CD14-positive monocyte (primary cell): ENCODE measurements around the gene THAP12. TPM values are rescaled to one million over a fixed set of nuclear protein-coding genes. Genes with fewer than 3 reads are reported as not detected.

ENCODE experiments used
- DNase-seq, 3 donors: peaks; one replicate each; pipeline ENCODE4 v3.0.0-alpha.2; 2011 to 2022
- H2AFZ ChIP-seq: 2 replicates; pipeline ENCODE4 v1.6.0; 2012; ENCODE audit warnings: mild to moderate bottlenecking, low read depth, low read length, inconsistent platforms; ENCODE audit not compliant: insufficient read depth, poor library complexity, severe bottlenecking
- H3K27ac ChIP-seq, 2 donors: 1 replicate in 1 of 2; 2 replicates in 1 of 2; pipeline ENCODE4 v1.5.1; 2012 to 2013; ENCODE audit warnings: low read length in 2 of 2, control low read depth in 1 of 2, inconsistent platforms in 1 of 2, low read depth in 1 of 2, mild to moderate bottlenecking in 1 of 2
- H3K27me3 ChIP-seq, 2 donors: one replicate each; pipeline versions ENCODE4 v1.6.0 to v1.6.1; 2011 to 2013; ENCODE audit warnings: low read length in 2 of 2; ENCODE audit not compliant: control insufficient read depth in 2 of 2, insufficient read depth in 2 of 2
- H3K36me3 ChIP-seq, 2 donors: replicated peaks in 1 of 2; 1 replicate in 1 of 2; 2 replicates in 1 of 2; pipeline versions ENCODE4 v1.5.1 to v1.6.1; 2012 to 2013; ENCODE audit warnings: low read length in 2 of 2, control low read depth in 1 of 2, inconsistent platforms in 1 of 2, mild to moderate bottlenecking in 1 of 2; ENCODE audit not compliant: insufficient read depth in 2 of 2, control insufficient read depth in 1 of 2
- H3K4me1 ChIP-seq, 2 donors: 1 replicate in 1 of 2; 2 replicates in 1 of 2; pipeline versions ENCODE4 v1.5.1 to v1.6.1; 2012 to 2013; ENCODE audit warnings: low read length in 2 of 2, control low read depth in 1 of 2, inconsistent platforms in 1 of 2, mild to moderate bottlenecking in 1 of 2, moderate library complexity in 1 of 2; ENCODE audit not compliant: insufficient read depth in 2 of 2, control insufficient read depth in 1 of 2
- H3K4me2 ChIP-seq: replicated peaks from 2 replicates; pipeline ENCODE3; 2012; ENCODE audit warnings: low read length, moderate library complexity, mild to moderate bottlenecking; ENCODE audit not compliant: poor library complexity, severe bottlenecking; ENCODE audit errors: extremely low read depth
- H3K4me3 ChIP-seq, 3 experiments: fragments of 200-600 bp in 1 of 3; sonication (generic) in 1 of 3; replicated peaks in 1 of 3; 1 replicate in 2 of 3; 2 replicates in 1 of 3; pipeline ENCODE4 v1.5.1; 2011 to 2013; ENCODE audit warnings: low read length in 3 of 3, mild to moderate bottlenecking in 3 of 3, control low read depth in 2 of 3, low read depth in 2 of 3, inconsistent platforms in 1 of 3, moderate library complexity in 1 of 3
- H3K79me2 ChIP-seq: 2 replicates; pipeline ENCODE4 v1.6.0; 2012; ENCODE audit warnings: mild to moderate bottlenecking, control low read depth, inconsistent platforms, low read length, moderate library complexity; ENCODE audit not compliant: insufficient read depth
- H3K9ac ChIP-seq: 2 replicates; pipeline ENCODE4 v1.6.0; 2017; ENCODE audit warnings: low read length, mild to moderate bottlenecking; ENCODE audit not compliant: insufficient read depth, poor library complexity, severe bottlenecking
- H3K9me3 ChIP-seq, 2 donors: replicated peaks in 1 of 2; 1 replicate in 1 of 2; 2 replicates in 1 of 2; pipeline versions ENCODE4 v1.5.1 to v1.6.1; 2012 to 2013; ENCODE audit warnings: low read length in 2 of 2, control low read depth in 1 of 2; ENCODE audit not compliant: control insufficient read depth in 1 of 2, insufficient read depth in 1 of 2
- H4K20me1 ChIP-seq: 2 replicates; pipeline ENCODE4 v1.6.0; 2012; ENCODE audit warnings: mild to moderate bottlenecking, low read length, control low read depth, moderate library complexity; ENCODE audit not compliant: insufficient read depth
- H3K27ac Mint-ChIP-seq, 7 donors: one replicate each; pipeline ENCODE4 v1.8.0; 2020; ENCODE audit warnings: mild to moderate bottlenecking in 7 of 7, mixed read lengths in 7 of 7, moderate library complexity in 6 of 7, inconsistent platforms in 2 of 7
- H3K27me3 Mint-ChIP-seq, 3 donors: one replicate each; pipeline ENCODE4 v1.8.0; 2021 to 2022; ENCODE audit warnings: low read depth in 3 of 3, mild to moderate bottlenecking in 3 of 3, mixed read lengths in 3 of 3, moderate library complexity in 3 of 3, inconsistent platforms in 1 of 3
- H3K36me3 Mint-ChIP-seq, 2 donors: one replicate each; pipeline ENCODE4 v1.8.0; 2020; ENCODE audit warnings: mixed read lengths in 2 of 2, inconsistent platforms in 1 of 2, mild to moderate bottlenecking in 1 of 2
- H3K4me1 Mint-ChIP-seq: one replicate; pipeline ENCODE4 v1.8.0; 2020; ENCODE audit warnings: mild to moderate bottlenecking, mixed read lengths
- H3K4me3 Mint-ChIP-seq, 2 donors: one replicate each; pipeline ENCODE4 v1.8.0; 2020; ENCODE audit warnings: mild to moderate bottlenecking in 2 of 2, mixed read lengths in 2 of 2, moderate library complexity in 1 of 2
- H3K9me3 Mint-ChIP-seq, 7 donors: one replicate each; pipeline ENCODE4 v1.8.0; 2020 to 2022; ENCODE audit warnings: mixed read lengths in 7 of 7, mild to moderate bottlenecking in 6 of 7, moderate library complexity in 6 of 7, inconsistent platforms in 2 of 7
- WGBS: methylation state at CpG from one replicate; pipeline ENCODE4 v1.1.5; 2013; ENCODE audit warnings: missing lambda C conversion rate; ENCODE audit not compliant: insufficient coverage; 5-methylcytosine and 5-hydroxymethylcytosine counted together
- intact Hi-C, 2 donors: fragments of 100-400 bp; cut with micrococcal nuclease; formaldehyde crosslinking; loops; one replicate each; pipeline versions ENCODE4 v1.15.0 to v1.15.1; 2023
- polyA plus RNA-seq, 3 donors: library from polyadenylated mRNA; depleted of rRNA in 1 of 3; unstranded in 2 of 3; stranded (reverse) in 1 of 3; fragments of 300-500 nt in 2 of 3; fragments of >200 nt in 1 of 3; fragmentation: Illumina TruSeq in 2 of 3; gene quantifications; 1 replicate in 2 of 3; 2 replicates in 1 of 3; pipeline ENCODE4 v1.2.3, GENCODE V29; 2012 to 2021
- TF ChIP-seq, protein P1 (sequence below): fragments of 200-600 bp; IDR thresholded peaks from one replicate; pipeline ENCODE4 v1.8.0; 2022; ENCODE audit warnings: antibody characterized with exemption, mild to moderate bottlenecking

Gene THAP12
- polyA plus RNA-seq, 3 donors: 18.3 to 22.5 (median 20.0) TPM

DNA sequence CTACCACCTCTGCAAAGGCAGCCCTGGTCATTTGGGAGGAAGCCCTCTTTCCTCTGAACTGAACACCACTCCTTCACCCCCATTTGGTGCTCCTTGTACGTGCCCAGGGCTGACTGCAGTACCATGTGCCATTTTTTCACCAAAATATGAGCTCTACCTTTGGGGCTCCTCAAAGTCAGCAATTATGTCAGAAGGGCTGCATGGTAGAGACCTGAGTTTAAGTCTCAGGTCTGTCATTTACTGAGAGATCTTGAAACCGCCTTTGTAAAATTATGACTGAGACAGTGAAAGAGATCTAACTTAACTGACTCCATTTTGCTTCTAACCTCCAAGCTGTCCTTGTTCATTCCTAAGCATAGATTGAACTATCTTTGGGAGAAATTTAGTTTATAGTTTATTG is 58.0 kb downstream of the THAP12 start:
- peaks cover 0 to 8% (median 0%) of the 10 kb centered on the region in 7 donors for H3K9me3 Mint-ChIP-seq
- TF ChIP-seq, protein P1, sequence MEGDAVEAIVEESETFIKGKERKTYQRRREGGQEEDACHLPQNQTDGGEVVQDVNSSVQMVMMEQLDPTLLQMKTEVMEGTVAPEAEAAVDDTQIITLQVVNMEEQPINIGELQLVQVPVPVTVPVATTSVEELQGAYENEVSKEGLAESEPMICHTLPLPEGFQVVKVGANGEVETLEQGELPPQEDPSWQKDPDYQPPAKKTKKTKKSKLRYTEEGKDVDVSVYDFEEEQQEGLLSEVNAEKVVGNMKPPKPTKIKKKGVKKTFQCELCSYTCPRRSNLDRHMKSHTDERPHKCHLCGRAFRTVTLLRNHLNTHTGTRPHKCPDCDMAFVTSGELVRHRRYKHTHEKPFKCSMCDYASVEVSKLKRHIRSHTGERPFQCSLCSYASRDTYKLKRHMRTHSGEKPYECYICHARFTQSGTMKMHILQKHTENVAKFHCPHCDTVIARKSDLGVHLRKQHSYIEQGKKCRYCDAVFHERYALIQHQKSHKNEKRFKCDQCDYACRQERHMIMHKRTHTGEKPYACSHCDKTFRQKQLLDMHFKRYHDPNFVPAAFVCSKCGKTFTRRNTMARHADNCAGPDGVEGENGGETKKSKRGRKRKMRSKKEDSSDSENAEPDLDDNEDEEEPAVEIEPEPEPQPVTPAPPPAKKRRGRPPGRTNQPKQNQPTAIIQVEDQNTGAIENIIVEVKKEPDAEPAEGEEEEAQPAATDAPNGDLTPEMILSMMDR: no peak
- 100% methylated on average over 1 of the region's 2 CpGs for WGBS
- Histone ChIP-seq H3K27me3 (peaks cover 17 to 35% of the 10 kb centered on the region in 2 donors), H3K4me1 (peaks cover 22 to 25% of the 10 kb centered on the region in 2 donors), H2AFZ (no peak overlapping the region), H3K9me3 (no peaks in the 10 kb centered on the region), H3K36me3 (no peaks in the 10 kb centered on the region), H3K27ac (no peak overlapping the region), H3K4me2 (no peak overlapping the region), H3K4me3 (no peak overlapping the region), H3K79me2 (no peaks in the 10 kb centered on the region), H3K9ac (no peak overlapping the region), H4K20me1 (no peaks in the 10 kb centered on the region)
- peaks cover 29% of the 10 kb centered on the region for H3K4me1 Mint-ChIP-seq
- no peak for DNase-seq
- peaks cover 21 to 40% (median 33%) of the 10 kb centered on the region in 3 donors for H3K27me3 Mint-ChIP-seq
- peak overlapping the region in 1 of 2 donors; percentile 75 for H3K4me3 Mint-ChIP-seq
- peaks cover 2 to 22% of the 10 kb centered on the region in 2 donors for H3K36me3 Mint-ChIP-seq
- intact Hi-C loops: loop anchor here in 1 of 2 donors (10.0 kb wide), 1 partner anchor 52 kb away; no protein-coding TSS in a partner anchor
- H3K27ac Mint-ChIP-seq: no peak overlapping the region

DNA sequence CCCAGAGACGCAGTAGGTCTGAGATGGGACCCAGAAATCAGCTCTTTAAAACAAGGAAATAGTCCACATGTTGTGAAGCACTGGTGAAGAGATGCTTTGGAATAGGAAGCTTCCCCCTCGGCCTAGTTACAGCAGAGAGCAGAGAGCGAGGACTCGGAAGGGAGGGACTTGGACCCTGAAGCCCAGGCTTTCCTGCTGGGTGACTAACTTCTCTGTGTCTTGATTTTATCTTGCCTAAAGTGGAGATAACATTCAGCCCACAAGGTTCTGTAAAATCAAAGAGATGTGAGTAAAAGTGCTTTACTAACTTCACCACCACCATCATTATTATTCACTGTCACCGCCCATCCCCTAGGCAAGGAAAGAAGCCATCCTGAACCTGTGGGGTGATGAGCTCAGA is 58.4 kb downstream of the THAP12 start:
- H2AFZ ChIP-seq: no peak overlapping the region
- no peak overlapping the region for H3K9ac ChIP-seq
- intact Hi-C loops: loop anchor here in 1 of 2 donors (10.0 kb wide), 1 partner anchor 52 kb away; no protein-coding TSS in a partner anchor
- no peak for DNase-seq
- peak overlapping the region in 1 of 2 donors; percentile 75 for H3K4me3 Mint-ChIP-seq
- TF ChIP-seq, protein P1: no peak
- H3K36me3 Mint-ChIP-seq: peaks cover 2 to 22% of the 10 kb centered on the region in 2 donors
- no peak overlapping the region for H3K4me2 ChIP-seq
- peaks cover 25% of the 10 kb centered on the region for H3K4me1 Mint-ChIP-seq
- no peaks in the 10 kb centered on the region for H3K36me3 ChIP-seq
- no peak overlapping the region for H3K27ac ChIP-seq
- no peak overlapping the region for H3K27ac Mint-ChIP-seq
- no peak overlapping the region for H3K4me3 ChIP-seq
- H3K4me1 ChIP-seq: peaks cover 18 to 21% of the 10 kb centered on the region in 2 donors
- peaks cover 0 to 8% (median 0%) of the 10 kb centered on the region in 7 donors for H3K9me3 Mint-ChIP-seq
- H3K9me3 ChIP-seq: no peaks in the 10 kb centered on the region
- peaks cover 21 to 41% (median 33%) of the 10 kb centered on the region in 3 donors for H3K27me3 Mint-ChIP-seq
- no peaks in the 10 kb centered on the region for H3K79me2 ChIP-seq
- WGBS: 46% methylated on average over 4 of the region's 5 CpGs
- no peaks in the 10 kb centered on the region for H4K20me1 ChIP-seq
- H3K27me3 ChIP-seq: peaks cover 17 to 35% of the 10 kb centered on the region in 2 donors
